CD4-positive, alpha-beta T cell treated with Interleukin-2 at 100 ng/mL for 4 hours (primary cell): ENCODE measurements around the gene MYH14.
"Not testable (repeated sequence)": the region's sequence is repeated elsewhere in the genome, so short reads cannot be mapped to it uniquely, and the experiment has no call there.

Experiments used
- DNase-seq: peaks from one replicate; pipeline ENCODE4 v3.0.0-alpha.2; 2020; ENCODE audit warnings: low spot score

MYH14 gene

GRCh38 chr19:50226536-50226935, 23.1 kb downstream of the MYH14 start:
- no peak for DNase-seq

GRCh38 chr19:50228153-50228552, 24.7 kb downstream of the MYH14 start:
- not testable (repeated sequence) for DNase-seq

DNA sequence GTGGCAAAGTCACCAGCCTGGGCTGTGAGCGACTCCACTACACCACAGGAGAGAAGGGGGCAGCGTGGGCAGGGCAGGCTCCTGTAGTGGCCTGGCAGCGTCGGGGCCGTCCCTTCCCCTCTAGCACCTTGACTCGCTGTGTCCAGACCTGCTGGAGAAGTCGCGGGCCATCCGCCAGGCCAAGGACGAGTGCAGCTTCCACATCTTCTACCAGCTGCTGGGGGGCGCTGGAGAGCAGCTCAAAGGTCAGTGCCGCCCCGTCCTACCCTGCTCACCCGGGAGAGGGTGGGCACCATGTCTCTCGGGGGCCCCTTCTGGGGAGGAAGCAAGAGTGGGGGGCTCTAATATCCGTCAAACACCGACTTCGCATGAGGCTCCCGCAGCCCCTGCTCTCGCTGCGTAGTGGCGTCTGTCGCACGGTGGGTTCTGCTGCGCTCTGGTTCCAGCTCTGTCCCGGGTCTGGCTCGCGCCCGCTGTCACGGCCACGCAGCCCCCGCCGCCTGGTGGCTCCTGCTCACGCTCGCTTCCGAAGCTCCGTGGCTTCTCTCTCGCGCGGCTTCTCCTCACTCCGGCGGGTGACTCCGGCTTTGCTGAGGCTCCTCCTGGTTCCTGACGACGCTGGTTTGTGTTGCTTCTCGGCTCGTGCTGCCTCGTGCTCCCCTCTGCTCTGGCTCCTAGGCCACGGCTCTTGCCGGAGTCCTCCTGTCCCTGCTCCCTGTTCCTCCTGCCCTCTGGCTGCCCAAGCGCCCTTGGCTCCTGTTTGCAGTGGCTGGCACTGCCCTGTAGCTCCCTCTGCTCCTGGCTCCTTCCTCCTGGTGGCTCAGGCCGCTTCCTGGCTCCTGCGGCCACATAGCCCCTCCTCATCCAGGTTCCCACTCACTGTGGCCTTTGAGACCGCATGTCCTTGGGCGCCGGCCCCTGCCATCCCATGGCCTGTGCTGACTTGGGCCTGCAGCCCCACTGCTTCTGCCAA, 27.2 kb downstream of the MYH14 start:
- DNase-seq = no peak

GRCh38 chr19:50231417-50231816, 28.0 kb downstream of the MYH14 start:
- DNase-seq = not testable (repeated sequence)

GRCh38 chr19:50231821-50232220, 28.4 kb downstream of the MYH14 start:
- no peak for DNase-seq

DNA sequence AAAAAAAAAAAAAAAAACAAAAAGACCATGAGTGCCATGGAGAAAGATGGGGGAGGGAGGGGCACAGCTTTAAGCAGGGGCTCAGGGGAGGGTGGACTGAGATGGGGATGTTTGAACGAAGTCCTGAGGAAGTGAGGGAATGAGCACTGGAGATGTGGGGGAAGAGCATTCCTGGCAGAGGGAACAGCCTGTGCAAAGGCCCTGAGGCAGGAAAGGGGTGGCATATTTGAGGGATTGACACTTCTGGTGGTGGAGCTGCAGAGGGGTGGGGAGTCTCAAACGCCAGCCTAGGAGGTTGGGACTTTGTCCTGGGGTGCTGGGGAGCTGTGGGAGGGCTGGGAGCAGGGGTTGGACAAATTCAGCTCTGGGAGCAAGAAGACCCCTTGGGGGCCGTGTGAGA, 29.2 kb downstream of the MYH14 start:
- no peak for DNase-seq

GRCh38 chr19:50233308-50233910, 30.0 kb downstream of the MYH14 start:
- no peak for DNase-seq

DNA sequence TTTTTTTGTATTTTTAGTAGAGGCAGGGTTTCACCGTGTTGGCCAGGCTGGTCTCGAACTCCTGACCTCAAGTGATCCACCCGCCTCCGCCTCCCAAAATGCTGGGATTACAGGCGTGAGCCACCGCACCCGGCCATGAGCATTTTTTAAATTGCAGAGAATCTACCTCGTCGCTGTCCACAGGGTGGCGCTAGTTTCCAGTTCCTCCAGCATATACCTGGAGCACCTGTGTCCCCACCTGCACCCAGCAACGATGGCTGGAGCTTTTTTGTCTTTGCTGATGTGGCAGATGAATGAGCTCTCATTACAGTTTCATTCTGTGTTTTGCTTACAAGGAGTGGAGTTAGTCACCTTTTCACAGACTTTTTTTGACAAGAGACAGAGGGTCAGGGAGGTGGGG, 34.1 kb downstream of the MYH14 start:
- DNase-seq = not testable (repeated sequence)

DNA sequence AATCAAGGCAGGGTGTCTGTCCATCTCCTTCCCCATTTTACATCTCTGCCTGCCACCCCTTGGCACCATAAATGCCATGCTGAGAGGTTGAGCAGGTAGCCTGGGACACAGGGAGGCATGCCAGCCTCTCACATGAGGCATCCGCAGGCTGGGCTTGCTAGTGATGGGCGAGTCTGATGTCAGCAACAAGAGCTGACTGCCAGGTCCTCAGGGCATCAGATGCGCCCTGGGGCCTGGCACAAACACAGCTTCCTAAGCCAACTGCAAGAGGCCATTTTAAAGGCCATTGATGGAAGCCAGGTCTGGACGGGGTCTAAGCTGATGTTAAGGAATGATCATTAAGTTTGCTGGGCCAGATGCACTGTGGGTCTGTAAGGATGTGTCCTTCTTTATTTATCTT, 34.6 kb downstream of the MYH14 start:
- DNase-seq = no peak

DNA sequence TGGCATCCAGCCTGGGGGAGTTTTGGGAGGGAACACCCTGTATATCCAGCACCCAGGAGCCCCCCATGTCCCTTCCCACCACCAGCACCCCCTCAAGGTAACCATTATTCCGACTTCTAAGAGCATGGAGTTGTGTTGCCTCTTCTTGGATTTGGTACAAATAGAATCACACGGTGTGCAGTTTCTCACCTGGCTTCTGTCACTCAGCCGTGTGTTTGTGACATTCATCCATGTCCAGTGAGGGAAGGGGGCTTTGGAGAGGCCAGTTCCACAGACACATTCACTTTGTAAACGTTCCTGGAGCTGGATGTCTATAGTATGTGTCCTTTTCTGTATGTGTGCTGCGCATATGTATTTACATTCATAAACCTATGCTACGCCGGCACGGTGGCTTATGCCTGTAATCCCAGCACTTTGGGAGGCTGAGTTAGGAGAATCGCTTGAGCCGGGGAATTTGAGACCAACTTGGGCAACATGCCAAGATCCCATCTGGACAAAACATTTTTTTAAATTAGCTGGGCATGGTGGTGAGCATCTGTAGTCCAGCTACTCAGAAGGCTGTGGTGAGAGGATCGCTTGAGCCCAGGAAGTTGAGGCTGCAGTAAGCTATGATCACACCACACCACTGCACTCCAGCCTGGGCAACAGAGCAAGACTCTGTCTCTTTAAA, 36.6 kb downstream of the MYH14 start:
- DNase-seq = no peak

DNA sequence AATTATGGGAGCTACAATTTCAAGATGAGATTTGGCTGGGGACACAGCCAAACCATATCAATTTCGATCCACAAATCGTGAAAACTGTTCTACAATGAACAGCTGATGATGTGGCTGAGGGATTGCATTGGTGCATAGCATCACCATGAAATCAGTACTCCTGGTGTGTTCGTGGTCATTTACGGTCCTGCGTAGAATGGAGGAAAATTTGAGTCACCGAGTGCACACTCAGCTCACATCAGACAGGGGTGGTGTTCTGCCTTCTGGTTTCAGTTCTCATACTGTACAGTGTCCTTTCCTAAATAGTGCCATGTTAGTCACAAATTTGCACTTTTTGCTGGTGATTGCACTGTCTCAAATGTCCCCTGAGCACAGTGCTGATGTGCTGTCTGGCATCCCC, 39.2 kb downstream of the MYH14 start:
- DNase-seq = no peak

DNA sequence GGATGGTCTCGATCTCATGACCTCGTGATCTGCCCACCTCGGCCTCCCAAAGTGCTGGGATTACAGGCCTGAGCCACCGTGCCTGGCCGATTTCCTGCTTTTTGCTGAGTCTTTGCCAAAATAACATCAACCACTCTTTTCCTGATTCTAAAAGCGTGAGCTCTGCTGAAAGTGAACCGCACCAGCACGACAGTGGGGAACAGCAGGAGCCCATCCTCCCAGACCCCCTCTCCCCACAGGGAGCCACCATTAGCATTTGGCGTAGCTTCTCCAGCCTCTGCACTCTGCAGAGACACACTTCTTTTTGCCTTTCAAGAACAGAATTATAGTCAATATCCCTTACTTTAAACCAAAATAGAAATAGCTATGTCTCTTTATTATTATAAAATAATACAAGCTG, 41.3 kb downstream of the MYH14 start:
- DNase-seq = no peak

DNA sequence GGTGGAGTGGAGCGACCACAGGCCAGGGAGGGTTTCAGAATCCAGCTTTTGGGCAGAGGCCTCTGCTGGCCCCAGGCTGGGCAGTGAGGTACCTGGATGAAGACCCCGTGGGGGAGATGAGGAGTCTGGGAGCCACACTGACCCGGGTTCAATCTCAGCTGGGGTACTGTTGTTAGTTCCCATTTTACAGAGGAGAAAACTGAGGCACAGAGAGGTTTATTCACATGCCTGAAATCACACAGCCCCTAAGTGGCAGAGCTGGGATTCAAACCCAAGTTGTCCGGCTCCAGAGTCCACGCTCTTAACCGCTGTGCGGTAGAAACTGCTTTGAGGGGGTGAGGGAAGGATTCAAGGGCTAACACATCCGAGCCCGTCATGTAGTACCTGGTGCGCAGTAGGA, 45.0 kb downstream of the MYH14 start:
- no peak for DNase-seq

DNA sequence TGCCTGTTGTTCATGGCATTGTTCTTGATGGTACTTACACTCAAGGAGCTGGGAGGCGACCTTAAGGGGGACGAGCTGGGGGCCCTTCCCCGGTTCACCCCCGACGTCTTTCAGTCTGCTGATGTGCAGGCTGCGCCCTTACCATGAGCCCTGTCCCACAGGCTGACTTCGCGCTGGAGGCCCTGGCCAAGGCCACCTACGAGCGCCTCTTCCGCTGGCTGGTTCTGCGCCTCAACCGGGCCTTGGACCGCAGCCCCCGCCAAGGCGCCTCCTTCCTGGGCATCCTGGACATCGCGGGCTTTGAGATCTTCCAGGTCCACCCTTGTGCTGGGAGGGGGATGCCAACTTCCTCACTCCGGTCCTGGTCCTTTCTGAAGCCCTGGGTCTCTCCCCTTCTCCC, 45.4 kb downstream of the MYH14 start:
- DNase-seq = no peak

DNA sequence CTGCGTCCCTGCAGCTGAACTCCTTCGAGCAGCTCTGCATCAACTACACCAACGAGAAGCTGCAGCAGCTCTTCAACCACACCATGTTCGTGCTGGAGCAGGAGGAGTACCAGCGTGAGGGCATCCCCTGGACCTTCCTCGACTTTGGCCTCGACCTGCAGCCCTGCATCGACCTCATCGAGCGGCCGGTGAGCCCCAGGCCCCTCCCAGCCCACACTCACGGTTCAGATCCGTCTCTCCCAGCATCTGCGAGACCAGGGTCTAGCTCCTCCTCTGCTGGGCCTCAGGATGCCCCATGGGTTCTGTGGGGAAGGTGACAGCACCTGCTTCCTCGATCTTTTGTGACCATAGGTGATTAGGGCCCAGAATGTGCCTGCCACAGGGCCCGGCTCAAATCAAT, 46.2 kb downstream of the MYH14 start:
- no peak for DNase-seq

GRCh38 chr19:50250450-50251136, 47.2 kb downstream of the MYH14 start:
- no peak for DNase-seq

DNA sequence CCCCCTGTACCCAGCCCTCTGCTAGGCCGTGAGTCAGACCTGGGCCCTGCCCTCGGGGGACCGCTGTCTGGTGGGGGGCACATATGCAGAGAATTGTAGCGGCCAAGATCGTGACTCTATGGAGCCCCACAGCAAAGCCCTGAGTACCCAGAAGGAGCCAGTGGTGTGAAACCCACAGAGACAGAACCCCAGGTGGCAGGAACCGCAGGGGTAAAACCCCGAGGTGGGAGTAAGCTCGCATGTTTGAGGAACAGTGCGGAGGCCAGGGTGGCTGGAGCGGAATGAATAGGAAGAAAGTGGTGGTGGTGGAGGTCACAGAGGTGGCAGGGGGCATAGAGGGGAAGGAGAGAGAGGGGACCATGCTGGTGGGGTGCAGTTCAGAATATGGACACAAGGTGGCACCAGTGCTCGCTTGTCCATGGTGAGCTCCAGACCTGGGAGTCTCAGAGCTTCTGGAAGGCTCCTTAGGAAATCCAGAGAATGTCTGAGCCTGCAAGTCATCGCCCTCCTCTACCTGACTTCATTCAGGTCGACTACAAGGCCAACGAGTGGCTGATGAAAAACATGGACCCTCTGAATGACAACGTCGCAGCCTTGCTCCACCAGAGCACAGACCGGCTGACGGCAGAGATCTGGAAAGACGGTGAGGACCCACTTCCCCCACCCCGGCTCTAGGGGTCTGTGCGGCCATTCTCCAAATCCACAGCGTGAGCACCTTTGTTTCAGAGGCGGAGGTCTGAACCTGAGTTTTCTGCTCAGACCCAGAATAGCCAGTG, 48.9 kb downstream of the MYH14 start:
- peak; percentile 13 for DNase-seq

GRCh38 chr19:50252887-50253268, 49.5 kb downstream of the MYH14 start:
- no peak for DNase-seq

DNA sequence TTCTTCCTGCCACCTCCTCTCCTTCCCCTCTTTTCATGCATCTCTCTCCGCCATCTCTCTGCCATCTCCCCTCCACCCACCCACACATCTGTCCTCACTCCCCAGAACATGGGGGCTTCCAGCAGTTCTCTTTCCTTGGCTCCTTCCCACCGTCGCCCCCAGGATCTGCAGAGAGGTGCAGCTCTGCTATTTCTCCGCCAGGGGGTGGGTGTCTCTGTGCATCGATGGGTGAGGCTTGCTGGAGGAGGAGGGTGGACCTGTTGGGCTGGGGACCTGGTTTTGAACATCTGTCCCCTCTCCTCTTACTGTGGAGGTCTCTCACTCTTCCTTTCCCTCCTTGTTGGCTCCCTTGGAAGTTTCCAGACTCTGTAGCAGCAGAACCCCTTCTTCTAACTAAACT, 51.7 kb downstream of the MYH14 start:
- no peak for DNase-seq

- DNase-seq = no peak
Observed at GRCh38 chr19:50257141-50257540, 53.7 kb downstream of the MYH14 start.

DNA sequence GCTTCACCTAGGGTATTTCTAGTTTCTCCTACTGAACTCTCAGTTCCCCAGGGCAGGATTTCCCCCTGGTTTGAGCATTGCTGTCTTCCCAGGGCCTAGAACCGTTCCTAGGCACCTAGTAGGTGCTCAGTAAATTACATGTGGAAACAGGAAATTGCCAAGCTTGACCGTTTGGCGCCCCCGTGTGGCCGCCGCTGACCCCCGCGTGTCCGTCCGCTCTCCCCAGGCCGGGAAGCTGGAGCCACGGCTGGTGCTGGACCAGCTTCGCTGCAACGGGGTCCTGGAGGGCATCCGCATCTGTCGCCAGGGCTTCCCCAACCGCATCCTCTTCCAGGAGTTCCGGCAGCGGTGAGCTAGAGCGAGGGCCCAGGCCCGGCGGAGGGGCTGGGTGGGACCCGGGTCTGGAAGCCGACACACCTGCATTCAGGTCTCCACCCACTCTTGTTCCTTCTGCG, 55.5 kb downstream of the MYH14 start:
- no peak for DNase-seq
